Lower leg skin (tissue), 3 donors: Measurements from ENCODE around the gene CPTP.

Experiments
- POLR2A ChIP-seq, 2 donors: fragments of 450-650 bp; IDR thresholded peaks; one replicate each; pipeline ENCODE4 v1.6.1; 2016 to 2017; ENCODE audit warnings: antibody characterized with exemption in 2 of 2, mild to moderate bottlenecking in 1 of 2, moderate library complexity in 1 of 2
- TF ChIP-seq, protein P1 (sequence below), 3 donors: fragments of 450-650 bp; IDR thresholded peaks; one replicate each; pipeline ENCODE4 v1.5.1; 2016; ENCODE audit warnings: antibody characterized with exemption in 3 of 3, mild to moderate bottlenecking in 3 of 3, moderate library complexity in 2 of 3

DNA sequence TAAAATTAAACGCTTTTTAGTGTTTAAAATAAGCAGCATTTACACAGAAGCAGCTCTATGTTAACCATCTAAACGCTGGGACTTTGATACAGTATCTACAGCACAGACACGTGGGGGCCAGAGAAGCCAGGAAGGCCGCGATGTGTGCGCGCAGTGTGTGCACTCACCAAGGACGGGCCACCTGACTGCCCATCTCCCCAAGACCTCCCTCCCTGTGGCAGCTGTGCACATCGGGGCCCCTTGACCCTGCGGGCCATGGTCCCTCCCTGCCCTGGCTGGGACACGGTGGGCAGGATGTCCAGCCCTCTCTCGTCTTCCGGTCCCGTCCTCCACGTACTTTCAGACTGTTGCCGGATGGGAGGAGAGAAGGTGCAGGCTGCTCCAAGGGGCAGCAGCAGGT lies 10.7 kb downstream of the CPTP start:
- TF ChIP-seq, protein P1, sequence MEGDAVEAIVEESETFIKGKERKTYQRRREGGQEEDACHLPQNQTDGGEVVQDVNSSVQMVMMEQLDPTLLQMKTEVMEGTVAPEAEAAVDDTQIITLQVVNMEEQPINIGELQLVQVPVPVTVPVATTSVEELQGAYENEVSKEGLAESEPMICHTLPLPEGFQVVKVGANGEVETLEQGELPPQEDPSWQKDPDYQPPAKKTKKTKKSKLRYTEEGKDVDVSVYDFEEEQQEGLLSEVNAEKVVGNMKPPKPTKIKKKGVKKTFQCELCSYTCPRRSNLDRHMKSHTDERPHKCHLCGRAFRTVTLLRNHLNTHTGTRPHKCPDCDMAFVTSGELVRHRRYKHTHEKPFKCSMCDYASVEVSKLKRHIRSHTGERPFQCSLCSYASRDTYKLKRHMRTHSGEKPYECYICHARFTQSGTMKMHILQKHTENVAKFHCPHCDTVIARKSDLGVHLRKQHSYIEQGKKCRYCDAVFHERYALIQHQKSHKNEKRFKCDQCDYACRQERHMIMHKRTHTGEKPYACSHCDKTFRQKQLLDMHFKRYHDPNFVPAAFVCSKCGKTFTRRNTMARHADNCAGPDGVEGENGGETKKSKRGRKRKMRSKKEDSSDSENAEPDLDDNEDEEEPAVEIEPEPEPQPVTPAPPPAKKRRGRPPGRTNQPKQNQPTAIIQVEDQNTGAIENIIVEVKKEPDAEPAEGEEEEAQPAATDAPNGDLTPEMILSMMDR (IDR thresholded peaks at IDR 0.05), result no peak
- TF ChIP-seq POLR2A (IDR thresholded peaks at IDR 0.05), result no peak
